Parathyroid adenoma (tissue), 2 donors: ENCODE data around the gene FRK.

Experiments used
- H2AFZ ChIP-seq: fragments of 300-600 bp; sonication (generic); one replicate; pipeline ENCODE4 v1.7.0; 2017; ENCODE audit warnings: antibody characterized with exemption, mild to moderate bottlenecking
- H3K27ac ChIP-seq: fragments of 300-600 bp; sonication (generic); one replicate; pipeline ENCODE4 v1.7.0; 2017
- H3K27me3 ChIP-seq: fragments of 300-600 bp; sonication (generic); one replicate; pipeline ENCODE4 v1.7.0; 2017; ENCODE audit warnings: low read length; ENCODE audit not compliant: control insufficient read depth, insufficient read depth
- H3K36me3 ChIP-seq: fragments of 300-600 bp; sonication (generic); one replicate; pipeline ENCODE4 v1.7.0; 2017; ENCODE audit warnings: low read length; ENCODE audit not compliant: control insufficient read depth, insufficient read depth
- H3K4me1 ChIP-seq: fragments of 300-600 bp; sonication (generic); one replicate; pipeline ENCODE4 v1.7.0; 2017; ENCODE audit warnings: control low read depth
- H3K4me2 ChIP-seq: fragments of 300-600 bp; sonication (generic); one replicate; pipeline ENCODE4 v1.7.0; 2017; ENCODE audit warnings: low read length
- H3K4me3 ChIP-seq: fragments of 300-600 bp; sonication (generic); one replicate; pipeline ENCODE4 v1.7.0; 2017; ENCODE audit warnings: low read depth, low read length
- H3K79me2 ChIP-seq: fragments of 300-600 bp; sonication (generic); one replicate; pipeline ENCODE4 v1.7.0; 2017; ENCODE audit warnings: control low read depth
- H3K9ac ChIP-seq: fragments of 300-600 bp; sonication (generic); one replicate; pipeline ENCODE4 v1.7.0; 2017; ENCODE audit warnings: mild to moderate bottlenecking
- H3K9me3 ChIP-seq: fragments of 300-600 bp; sonication (generic); one replicate; pipeline ENCODE4 v1.7.0; 2017; ENCODE audit warnings: low read length; ENCODE audit not compliant: control insufficient read depth
- CTCF ChIP-seq: fragments of 300-600 bp; sonication (generic); IDR thresholded peaks from one replicate; pipeline ENCODE4 v1.7.0; 2017; ENCODE audit warnings: antibody characterized with exemption, mild to moderate bottlenecking
- donor health status: primary hyperparathyroidism.

FRK gene

GRCh38 chr6:116002756-116003155 is 57.9 kb downstream of the FRK start:
- H3K79me2 ChIP-seq: no peaks in the 10 kb centered on the region
- no peaks in the 10 kb centered on the region for H3K9me3 ChIP-seq
- H3K4me3 ChIP-seq: no peak overlapping the region
- no peaks in the 10 kb centered on the region for H3K4me1 ChIP-seq
- no peaks in the 10 kb centered on the region for H3K36me3 ChIP-seq
- no peak overlapping the region for H3K4me2 ChIP-seq
- H3K27ac ChIP-seq: no peak overlapping the region
- no peak overlapping the region for H3K9ac ChIP-seq
- TF ChIP-seq CTCF: no peak
- H2AFZ ChIP-seq: no peak overlapping the region
- H3K27me3 ChIP-seq: no peaks in the 10 kb centered on the region

GRCh38 chr6:115999235-115999634 is 61.5 kb downstream of the FRK start:
- TF ChIP-seq CTCF: no peak
- Histone ChIP-seq H3K4me2 (no peak overlapping the region), H3K79me2 (no peaks in the 10 kb centered on the region), H3K9me3 (no peaks in the 10 kb centered on the region), H3K4me3 (no peak overlapping the region), H2AFZ (no peak overlapping the region), H3K4me1 (no peaks in the 10 kb centered on the region), H3K36me3 (no peaks in the 10 kb centered on the region), H3K9ac (no peak overlapping the region), H3K27ac (no peak overlapping the region), H3K27me3 (no peaks in the 10 kb centered on the region)

GRCh38 chr6:115997990-115998585 is 62.6 kb downstream of the FRK start:
- H3K27me3 ChIP-seq: no peaks in the 10 kb centered on the region
- no peak overlapping the region for H3K9ac ChIP-seq
- H3K79me2 ChIP-seq: no peaks in the 10 kb centered on the region
- no peak for TF ChIP-seq CTCF
- H3K27ac ChIP-seq: no peak overlapping the region
- no peaks in the 10 kb centered on the region for H3K36me3 ChIP-seq
- H3K9me3 ChIP-seq: no peaks in the 10 kb centered on the region
- H3K4me3 ChIP-seq: no peak overlapping the region
- H3K4me2 ChIP-seq: no peak overlapping the region
- H2AFZ ChIP-seq: no peak overlapping the region
- no peaks in the 10 kb centered on the region for H3K4me1 ChIP-seq

GRCh38 chr6:115986026-115986425 is 74.7 kb downstream of the FRK start:
- H3K4me3 ChIP-seq: no peak overlapping the region
- H3K79me2 ChIP-seq: no peaks in the 10 kb centered on the region
- no peak overlapping the region for H2AFZ ChIP-seq
- no peak overlapping the region for H3K27ac ChIP-seq
- no peak overlapping the region for H3K4me2 ChIP-seq
- H3K36me3 ChIP-seq: no peaks in the 10 kb centered on the region
- H3K4me1 ChIP-seq: no peaks in the 10 kb centered on the region
- H3K27me3 ChIP-seq: no peaks in the 10 kb centered on the region
- no peak for TF ChIP-seq CTCF
- no peak overlapping the region for H3K9ac ChIP-seq
- no peaks in the 10 kb centered on the region for H3K9me3 ChIP-seq

GRCh38 chr6:115984809-115985208 is 75.9 kb downstream of the FRK start:
- no peak overlapping the region for H3K27ac ChIP-seq
- H3K9ac ChIP-seq: no peak overlapping the region
- no peak overlapping the region for H3K4me2 ChIP-seq
- no peaks in the 10 kb centered on the region for H3K9me3 ChIP-seq
- H2AFZ ChIP-seq: no peak overlapping the region
- no peak for TF ChIP-seq CTCF
- no peaks in the 10 kb centered on the region for H3K4me1 ChIP-seq
- H3K4me3 ChIP-seq: no peak overlapping the region
- no peaks in the 10 kb centered on the region for H3K79me2 ChIP-seq
- no peaks in the 10 kb centered on the region for H3K27me3 ChIP-seq
- no peaks in the 10 kb centered on the region for H3K36me3 ChIP-seq
